ENCODE data around the gene TCFL5. TPM values are rescaled to one million over a fixed set of nuclear protein-coding genes. Genes with fewer than 3 reads are reported as not detected.

Gene TCFL5
- total and polyA plus RNA-seq, 10 of the 15 experiments (the other 5 are each of a cell fraction or from before 2014, with no cell fraction given) = 0.48 to 8.1 (median 3.8) TPM

DNA sequence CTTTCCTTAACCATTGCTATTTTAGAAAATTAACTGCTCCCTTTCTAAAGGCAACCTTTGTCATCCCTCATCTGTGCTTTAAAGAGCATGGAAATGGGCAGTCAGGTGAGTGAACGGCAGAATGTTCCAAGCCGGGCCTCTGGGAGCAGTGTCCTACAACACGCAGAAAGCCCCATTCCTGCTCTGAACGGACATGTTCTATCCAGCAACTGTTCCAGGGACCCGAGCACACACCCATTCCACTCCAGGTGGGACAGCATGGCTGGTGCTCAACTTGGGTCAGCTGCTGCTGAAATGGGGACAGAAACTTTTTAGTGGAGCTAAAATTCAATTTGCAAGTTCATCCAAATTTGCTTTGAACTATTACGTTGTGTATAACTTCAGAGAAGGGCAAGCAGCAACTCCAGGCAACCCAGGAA, 38.0 kb upstream of the TCFL5 start:
- peaks cover 25% of the 10 kb centered on the region for H3K4me1 ChIP-seq (ENCODE audit: control insufficient read depth, insufficient read depth, low read length)
- H3K36me3 ChIP-seq (ENCODE audit: control insufficient read depth in 2 of 2, insufficient read depth in 2 of 2, low read length in 1 of 2) = peaks cover 12 to 41% of the 10 kb centered on the region in 2 experiments
- H3K4me3 ChIP-seq = peak overlapping the region; percentile 48
- no TSS peak for BruUV-seq (replicated peaks)
- SMC1A ChIA-PET (ENCODE audit: uncharacterized antibody, unreplicated experiment) = interaction anchor here (1.0 to 3.0 kb wide), 12 partner anchors 9 to 115 kb away, joined by 3 to 21 read pairs (median 4); no protein-coding TSS in a partner anchor
- peaks cover 3% of the 10 kb centered on the region; the same call in 1 of the 2 replicates for H4K20me1 ChIP-seq (ENCODE audit: control insufficient read depth, insufficient read depth)
- H3K79me2 ChIP-seq (ENCODE audit: control insufficient read depth, insufficient read depth, low read length) = peaks cover 2% of the 10 kb centered on the region; the same call in 1 of the 2 replicates
- no peaks in the 10 kb centered on the region for H3K27me3 ChIP-seq (replicated peaks in 1 of 2; ENCODE audit: control insufficient read depth in 2 of 2, insufficient read depth in 2 of 2, low read length in 1 of 2)
- H3K4me2 ChIP-seq (ENCODE audit: control insufficient read depth, insufficient read depth) = peak overlapping the region; percentile 91
- no peak overlapping the region for H2AFZ ChIP-seq (ENCODE audit: control insufficient read depth, low read depth, low read length)
- intact Hi-C loops (cut with micrococcal nuclease; ENCODE audit: unreplicated experiment) = loop anchor here (2.0 to 5.0 kb wide), 4 partner anchors 19 to 109 kb away; partner anchors contain the start of gene SLC17A9
- TF ChIP-seq, protein P1, sequence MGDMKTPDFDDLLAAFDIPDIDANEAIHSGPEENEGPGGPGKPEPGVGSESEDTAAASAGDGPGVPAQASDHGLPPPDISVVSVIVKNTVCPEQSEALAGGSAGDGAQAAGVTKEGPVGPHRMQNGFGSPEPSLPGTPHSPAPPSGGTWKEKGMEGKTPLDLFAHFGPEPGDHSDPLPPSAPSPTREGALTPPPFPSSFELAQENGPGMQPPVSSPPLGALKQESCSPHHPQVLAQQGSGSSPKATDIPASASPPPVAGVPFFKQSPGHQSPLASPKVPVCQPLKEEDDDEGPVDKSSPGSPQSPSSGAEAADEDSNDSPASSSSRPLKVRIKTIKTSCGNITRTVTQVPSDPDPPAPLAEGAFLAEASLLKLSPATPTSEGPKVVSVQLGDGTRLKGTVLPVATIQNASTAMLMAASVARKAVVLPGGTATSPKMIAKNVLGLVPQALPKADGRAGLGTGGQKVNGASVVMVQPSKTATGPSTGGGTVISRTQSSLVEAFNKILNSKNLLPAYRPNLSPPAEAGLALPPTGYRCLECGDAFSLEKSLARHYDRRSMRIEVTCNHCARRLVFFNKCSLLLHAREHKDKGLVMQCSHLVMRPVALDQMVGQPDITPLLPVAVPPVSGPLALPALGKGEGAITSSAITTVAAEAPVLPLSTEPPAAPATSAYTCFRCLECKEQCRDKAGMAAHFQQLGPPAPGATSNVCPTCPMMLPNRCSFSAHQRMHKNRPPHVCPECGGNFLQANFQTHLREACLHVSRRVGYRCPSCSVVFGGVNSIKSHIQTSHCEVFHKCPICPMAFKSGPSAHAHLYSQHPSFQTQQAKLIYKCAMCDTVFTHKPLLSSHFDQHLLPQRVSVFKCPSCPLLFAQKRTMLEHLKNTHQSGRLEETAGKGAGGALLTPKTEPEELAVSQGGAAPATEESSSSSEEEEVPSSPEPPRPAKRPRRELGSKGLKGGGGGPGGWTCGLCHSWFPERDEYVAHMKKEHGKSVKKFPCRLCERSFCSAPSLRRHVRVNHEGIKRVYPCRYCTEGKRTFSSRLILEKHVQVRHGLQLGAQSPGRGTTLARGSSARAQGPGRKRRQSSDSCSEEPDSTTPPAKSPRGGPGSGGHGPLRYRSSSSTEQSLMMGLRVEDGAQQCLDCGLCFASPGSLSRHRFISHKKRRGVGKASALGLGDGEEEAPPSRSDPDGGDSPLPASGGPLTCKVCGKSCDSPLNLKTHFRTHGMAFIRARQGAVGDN (IDR thresholded peaks at IDR 0.05) = no peak
- TF ChIP-seq, protein P2, sequence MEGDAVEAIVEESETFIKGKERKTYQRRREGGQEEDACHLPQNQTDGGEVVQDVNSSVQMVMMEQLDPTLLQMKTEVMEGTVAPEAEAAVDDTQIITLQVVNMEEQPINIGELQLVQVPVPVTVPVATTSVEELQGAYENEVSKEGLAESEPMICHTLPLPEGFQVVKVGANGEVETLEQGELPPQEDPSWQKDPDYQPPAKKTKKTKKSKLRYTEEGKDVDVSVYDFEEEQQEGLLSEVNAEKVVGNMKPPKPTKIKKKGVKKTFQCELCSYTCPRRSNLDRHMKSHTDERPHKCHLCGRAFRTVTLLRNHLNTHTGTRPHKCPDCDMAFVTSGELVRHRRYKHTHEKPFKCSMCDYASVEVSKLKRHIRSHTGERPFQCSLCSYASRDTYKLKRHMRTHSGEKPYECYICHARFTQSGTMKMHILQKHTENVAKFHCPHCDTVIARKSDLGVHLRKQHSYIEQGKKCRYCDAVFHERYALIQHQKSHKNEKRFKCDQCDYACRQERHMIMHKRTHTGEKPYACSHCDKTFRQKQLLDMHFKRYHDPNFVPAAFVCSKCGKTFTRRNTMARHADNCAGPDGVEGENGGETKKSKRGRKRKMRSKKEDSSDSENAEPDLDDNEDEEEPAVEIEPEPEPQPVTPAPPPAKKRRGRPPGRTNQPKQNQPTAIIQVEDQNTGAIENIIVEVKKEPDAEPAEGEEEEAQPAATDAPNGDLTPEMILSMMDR (IDR thresholded peaks at IDR 0.05 in 2 of 3, conservative IDR thresholded peaks at IDR 0.05 in 1 of 3; ENCODE audit: control insufficient read depth in 2 of 3, extremely low read depth in 1 of 3, insufficient read depth in 1 of 3, low read depth in 3 of 3, low read length in 3 of 3) = peak in 1 of 3 experiments; percentile 20; a peak in 1 of 6 replicates
- peak overlapping the region; percentile 27 for H3K9ac ChIP-seq (ENCODE audit: control insufficient read depth, insufficient read depth, low read length)
- FAIRE-seq (peak; percentile 41), ATAC-seq (peak; percentile 22), DNase-seq (ENCODE audit: low read depth, low spot score) (no peak)
- peak overlapping the region; percentile 17 for H3K27ac ChIP-seq (ENCODE audit: control insufficient read depth, insufficient read depth)
- CTCF ChIA-PET = interaction anchor here (0.8 to 8.2 kb wide), 9 partner anchors 8 to 281 kb away, joined by 3 to 92 read pairs (median 5); partner anchors contain the start of gene SLC17A9
- in situ Hi-C loops (cut with MboI) = no loop called here
- RAD21 ChIA-PET (ENCODE audit: unreplicated experiment) = interaction anchor here (0.8 to 4.4 kb wide), 6 partner anchors 21 to 109 kb away, joined by 3 to 21 read pairs (median 5); no protein-coding TSS in a partner anchor
- H3K9me3 ChIP-seq (replicated peaks; ENCODE audit: control insufficient read depth, insufficient read depth, low read length) = no peaks in the 10 kb centered on the region
- POLR2A ChIA-PET = interaction anchor here (0.7 to 1.2 kb wide), 3 partner anchors 12 to 110 kb away, joined by 3 to 4 read pairs (median 3); no protein-coding TSS in a partner anchor
- WGBS (ENCODE audit: insufficient coverage, insufficient replicate concordance, low lambda C conversion rate, missing lambda C conversion rate) = 18% methylated on average over 6 of the region's 6 CpGs
